ENCODE measurements around the gene SENP7. TPM values are rescaled to one million over a fixed set of nuclear protein-coding genes. Genes with fewer than 3 reads are reported as not detected.

The SENP7 gene
- total and polyA plus RNA-seq, 2 donors (not counting 1 experiment from before 2014, with no cell fraction given) = 14.7 to 50.3 TPM

DNA sequence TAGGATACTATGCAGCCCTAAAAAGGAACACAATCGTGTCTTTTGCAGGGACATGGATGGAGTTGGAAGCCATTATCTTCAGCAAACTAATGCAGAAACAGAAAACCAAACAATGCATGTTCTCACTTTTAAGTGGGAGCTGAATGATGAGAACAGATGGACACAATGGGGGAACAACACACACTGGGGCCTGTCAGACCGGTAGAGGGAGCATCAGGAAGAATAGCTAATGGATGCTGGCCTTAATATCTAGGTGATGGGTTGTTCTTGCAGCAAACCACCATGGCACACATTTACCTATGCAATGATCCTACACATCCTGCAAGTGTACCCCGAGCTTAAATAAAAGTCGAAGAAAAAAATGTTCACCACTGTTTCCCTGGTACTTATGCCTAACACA lies 17.5 kb downstream of the SENP7 start:
- no peak overlapping the region for H3K4me3 Mint-ChIP-seq
- H3K27ac Mint-ChIP-seq = no peak overlapping the region
- intact Hi-C loops (cut with micrococcal nuclease) = no loop called here
- Histone ChIP-seq H3K4me3 (ENCODE audit: control extremely low read depth in 1 of 5, extremely low read depth in 1 of 5, insufficient read depth in 1 of 5, low read depth in 2 of 5, low read length in 4 of 5) (no peak overlapping the region), H3K9ac (ENCODE audit: low read length) (no peak overlapping the region), H3K27ac (ENCODE audit: low read length in 2 of 2) (no peak overlapping the region), H3K9me3 (ENCODE audit: control extremely low read depth in 1 of 3, control insufficient read depth in 2 of 3, insufficient read depth in 1 of 3, low read length in 2 of 3) (no peaks in the 10 kb centered on the region), H3K79me2 (ENCODE audit: control insufficient read depth, insufficient read depth, low read length) (peaks cover 81% of the 10 kb centered on the region), H4K20me1 (ENCODE audit: control insufficient read depth, insufficient read depth, low read length, poor library complexity, severe bottlenecking) (peaks cover 63% of the 10 kb centered on the region), H3K36me3 (replicated peaks in 1 of 2; ENCODE audit: control extremely low read depth in 1 of 2, control insufficient read depth in 1 of 2, extremely low read depth in 1 of 2, insufficient read depth in 2 of 2, low read length in 1 of 2) (peaks cover 5 to 32% of the 10 kb centered on the region in 2 experiments), H3K27me3 (replicated peaks in 1 of 4; ENCODE audit: control extremely low read depth in 1 of 4, control insufficient read depth in 3 of 4, insufficient read depth in 4 of 4, low read length in 3 of 4) (no peaks in the 10 kb centered on the region), H2AFZ (ENCODE audit: insufficient read depth, low read depth, low read length, poor library complexity, severe bottlenecking) (no peak overlapping the region), H3K4me1 (ENCODE audit: control insufficient read depth in 2 of 2, insufficient read depth in 2 of 2, low read length in 2 of 2) (no peaks in the 10 kb centered on the region), H3K4me2 (replicated peaks; ENCODE audit: low read depth, low read length, poor library complexity, severe bottlenecking) (no peak overlapping the region)
- DNase-seq (no peak), ATAC-seq (ENCODE audit: low read depth) (no peak)
- no CpG with 5 or more reads among the region's 4 CpGs for WGBS (ENCODE audit: insufficient coverage)
- H3K27me3 Mint-ChIP-seq = no peaks in the 10 kb centered on the region
- H3K4me1 Mint-ChIP-seq = peaks cover 19% of the 10 kb centered on the region
- ChIA-PET CTCF (no interaction called here), POLR2A (no interaction called here)
- TF ChIP-seq, protein P1, sequence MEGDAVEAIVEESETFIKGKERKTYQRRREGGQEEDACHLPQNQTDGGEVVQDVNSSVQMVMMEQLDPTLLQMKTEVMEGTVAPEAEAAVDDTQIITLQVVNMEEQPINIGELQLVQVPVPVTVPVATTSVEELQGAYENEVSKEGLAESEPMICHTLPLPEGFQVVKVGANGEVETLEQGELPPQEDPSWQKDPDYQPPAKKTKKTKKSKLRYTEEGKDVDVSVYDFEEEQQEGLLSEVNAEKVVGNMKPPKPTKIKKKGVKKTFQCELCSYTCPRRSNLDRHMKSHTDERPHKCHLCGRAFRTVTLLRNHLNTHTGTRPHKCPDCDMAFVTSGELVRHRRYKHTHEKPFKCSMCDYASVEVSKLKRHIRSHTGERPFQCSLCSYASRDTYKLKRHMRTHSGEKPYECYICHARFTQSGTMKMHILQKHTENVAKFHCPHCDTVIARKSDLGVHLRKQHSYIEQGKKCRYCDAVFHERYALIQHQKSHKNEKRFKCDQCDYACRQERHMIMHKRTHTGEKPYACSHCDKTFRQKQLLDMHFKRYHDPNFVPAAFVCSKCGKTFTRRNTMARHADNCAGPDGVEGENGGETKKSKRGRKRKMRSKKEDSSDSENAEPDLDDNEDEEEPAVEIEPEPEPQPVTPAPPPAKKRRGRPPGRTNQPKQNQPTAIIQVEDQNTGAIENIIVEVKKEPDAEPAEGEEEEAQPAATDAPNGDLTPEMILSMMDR (IDR thresholded peaks at IDR 0.05) = no peak
- TF ChIP-seq EZH2 (IDR thresholded peaks at IDR 0.05; ENCODE audit: borderline replicate concordance, insufficient read depth, low read depth, low read length, poor library complexity, severe bottlenecking) = no peak
- H3K9me3 Mint-ChIP-seq (ENCODE audit: insufficient read depth) = peaks cover 3% of the 10 kb centered on the region

- Histone ChIP-seq H3K27ac (ENCODE audit: low read length in 2 of 2) (no peak overlapping the region), H3K4me1 (ENCODE audit: control insufficient read depth in 2 of 2, insufficient read depth in 2 of 2, low read length in 2 of 2) (peaks cover 0 to 3% of the 10 kb centered on the region in 2 donors), H3K36me3 (replicated peaks in 1 of 2; ENCODE audit: control extremely low read depth in 1 of 2, control insufficient read depth in 1 of 2, extremely low read depth in 1 of 2, insufficient read depth in 2 of 2, low read length in 1 of 2) (peaks cover 2 to 14% of the 10 kb centered on the region in 2 experiments), H3K9me3 (ENCODE audit: control extremely low read depth in 1 of 3, control insufficient read depth in 2 of 3, insufficient read depth in 1 of 3, low read length in 2 of 3) (no peaks in the 10 kb centered on the region), H3K4me3 (ENCODE audit: control extremely low read depth in 1 of 5, extremely low read depth in 1 of 5, insufficient read depth in 1 of 5, low read depth in 2 of 5, low read length in 4 of 5) (no peak overlapping the region), H3K27me3 (replicated peaks in 1 of 4; ENCODE audit: control extremely low read depth in 1 of 4, control insufficient read depth in 3 of 4, insufficient read depth in 4 of 4, low read length in 3 of 4) (no peaks in the 10 kb centered on the region), H2AFZ (ENCODE audit: insufficient read depth, low read depth, low read length, poor library complexity, severe bottlenecking) (no peak overlapping the region), H4K20me1 (ENCODE audit: control insufficient read depth, insufficient read depth, low read length, poor library complexity, severe bottlenecking) (peaks cover 23% of the 10 kb centered on the region), H3K4me2 (replicated peaks; ENCODE audit: low read depth, low read length, poor library complexity, severe bottlenecking) (no peak overlapping the region), H3K79me2 (ENCODE audit: control insufficient read depth, insufficient read depth, low read length) (peaks cover 86% of the 10 kb centered on the region), H3K9ac (ENCODE audit: low read length) (no peak overlapping the region)
- Mint-ChIP-seq H3K4me3 (no peak overlapping the region), H3K27me3 (no peaks in the 10 kb centered on the region), H3K9me3 (ENCODE audit: insufficient read depth) (no peaks in the 10 kb centered on the region), H3K4me1 (peaks cover 37% of the 10 kb centered on the region), H3K27ac (no peak overlapping the region)
- DNase-seq (no peak), ATAC-seq (ENCODE audit: low read depth) (no peak)
- ChIA-PET CTCF (no interaction called here), POLR2A (no interaction called here)
- intact Hi-C loops (cut with micrococcal nuclease) = no loop called here
- 97% methylated on average over 7 of the region's 8 CpGs for WGBS (ENCODE audit: insufficient coverage)
- TF ChIP-seq, protein P1 (IDR thresholded peaks at IDR 0.05) = no peak
- no peak for TF ChIP-seq EZH2 (IDR thresholded peaks at IDR 0.05; ENCODE audit: borderline replicate concordance, insufficient read depth, low read depth, low read length, poor library complexity, severe bottlenecking)
Measured at GRCh38 chr3:101484805-101485620, 28.0 kb downstream of the SENP7 start.

All from B cell (primary cell).